HCT116 (cell line): ENCODE results near the gene CAMK1D. TPM values are rescaled to one million over a fixed set of nuclear protein-coding genes. Genes with fewer than 3 reads are reported as not detected.
"Not testable (repeated sequence)": the region's sequence is repeated elsewhere in the genome, so short reads cannot be mapped to it uniquely, and the experiment has no call there.

Experiments
- ATAC-seq: fragments of 200-7000 bp; cut with Tn5 transposase; 2 replicates; pipeline ENCODE4 v1.9.1; 2020; ENCODE audit warnings: mild to moderate bottlenecking, moderate library complexity
- BruUV-seq: library from RNA; stranded (reverse); fragments of 400-500 nt; replicated peaks from 2 replicates; lab custom pipeline; 2021; lab: Mats Ljungman, UMichigan
- CTCF ChIA-PET: fragments of 300-600 bp; sonication (Branson Sonifier 250); formaldehyde crosslinking; loops from one replicate; lab custom pipeline; 2021; ENCODE audit warnings: antibody characterized with exemption; lab: Charles Lee
- POLR2A ChIA-PET: fragments of 300-600, 350-600 bp; sonication (Branson Sonifier 250); formaldehyde crosslinking; loops from one replicate; lab custom pipeline; 2021; ENCODE audit warnings: antibody characterized with exemption; lab: Charles Lee
- RAD21 ChIA-PET, 2 experiments: fragments of 300-600 bp; sonication (Branson Sonifier 250); formaldehyde crosslinking; loops; one replicate each; lab custom pipeline; 2023; ENCODE audit warnings: low total read pairs in 2 of 2; ENCODE audit not compliant: uncharacterized antibody in 2 of 2, unreplicated experiment in 2 of 2, low non-redundant PET in 1 of 2; lab: Charles Lee
- DNase-seq: peaks from one replicate; pipeline ENCODE4 v3.0.0-alpha.2; 2010; ENCODE audit warnings: low read depth, low spot score
- H2AFZ ChIP-seq: fragments of 200-600 bp; shearing (Covaris generic), sonication (generic); 2 replicates; pipeline ENCODE4 v1.6.1; 2017; ENCODE audit warnings: low read depth, mixed run types, mixed read lengths, antibody characterized with exemption, low read length; ENCODE audit not compliant: poor library complexity, severe bottlenecking
- H3K27ac ChIP-seq: 2 replicates; pipeline ENCODE4 v1.5.1; 2012; ENCODE audit warnings: low read depth, low read length
- H3K27me3 ChIP-seq: fragments of 200-600 bp; sonication (generic); 2 replicates; pipeline ENCODE4 v1.6.1; 2016; ENCODE audit warnings: mixed run types, low read length, mixed read lengths; ENCODE audit not compliant: insufficient read depth
- H3K36me3 ChIP-seq, 2 experiments: fragments of 200-500 bp in 1 of 2; fragments of 200-600 bp in 1 of 2; sonication (Bioruptor generic) in 1 of 2; sonication (generic) in 1 of 2; 2 replicates each; pipeline versions ENCODE4 v1.5.1 to v1.6.1; 2014 to 2016; ENCODE audit warnings: low read length in 2 of 2, inconsistent platforms in 1 of 2, mixed read lengths in 1 of 2, mixed run types in 1 of 2; ENCODE audit not compliant: insufficient read depth in 2 of 2, control insufficient read depth in 1 of 2
- H3K4me1 ChIP-seq, 2 experiments: fragments of 200-600 bp in 1 of 2; sonication (generic) in 1 of 2; 2 replicates each; pipeline versions ENCODE4 v1.5.1 to v1.6.1; 2012 to 2017; ENCODE audit warnings: low read length in 2 of 2, inconsistent platforms in 1 of 2, mild to moderate bottlenecking in 1 of 2, mixed read lengths in 1 of 2, mixed run types in 1 of 2, moderate library complexity in 1 of 2; ENCODE audit not compliant: insufficient read depth in 2 of 2, control insufficient read depth in 1 of 2
- H3K4me2 ChIP-seq: fragments of 200-600 bp; sonication (generic); 2 replicates; pipeline ENCODE4 v1.6.1; 2017; ENCODE audit warnings: mixed run types, low read length, mixed read lengths
- H3K4me3 ChIP-seq, 2 experiments: fragments of 200-600 bp in 1 of 2; sonication (generic) in 1 of 2; replicated peaks in 1 of 2; 2 replicates each; pipeline ENCODE4 v1.5.1; 2011 to 2016; ENCODE audit warnings: low read length in 2 of 2, control low read depth in 1 of 2, low read depth in 1 of 2, mild to moderate bottlenecking in 1 of 2, mixed read lengths in 1 of 2, mixed run types in 1 of 2
- H3K79me2 ChIP-seq: fragments of 200-600 bp; sonication (generic); 2 replicates; pipeline ENCODE4 v1.6.1; 2017; ENCODE audit warnings: mild to moderate bottlenecking, mixed run types, low read length, moderate library complexity, mixed read lengths; ENCODE audit not compliant: insufficient read depth
- H3K9ac ChIP-seq: fragments of 200-600 bp; sonication (generic); 2 replicates; pipeline ENCODE4 v1.6.1; 2016; ENCODE audit warnings: low read length, mixed read lengths
- H3K9me2 ChIP-seq: fragments of 200-600 bp; sonication (generic), shearing (Covaris generic); 2 replicates; pipeline ENCODE4 v1.6.1; 2017; ENCODE audit warnings: mixed run types, mild to moderate bottlenecking, moderate library complexity; ENCODE audit not compliant: insufficient read depth
- H3K9me3 ChIP-seq, 2 experiments: fragments of 200-500 bp in 1 of 2; fragments of 200-600 bp in 1 of 2; sonication (Bioruptor generic) in 1 of 2; sonication (generic) in 1 of 2; 2 replicates each; pipeline ENCODE4 v1.6.1; 2014 to 2017; ENCODE audit warnings: low read length in 2 of 2, mixed read lengths in 2 of 2, inconsistent platforms in 1 of 2, low read depth in 1 of 2, mild to moderate bottlenecking in 1 of 2, mixed run types in 1 of 2, moderate library complexity in 1 of 2; ENCODE audit not compliant: control insufficient read depth in 1 of 2, insufficient read depth in 1 of 2
- H4K20me1 ChIP-seq: fragments of 200-600 bp; sonication (generic), shearing (Covaris generic); 2 replicates; pipeline ENCODE4 v1.6.1; 2017; ENCODE audit warnings: mixed run types, mild to moderate bottlenecking, moderate library complexity; ENCODE audit not compliant: insufficient read depth
- POLR2AphosphoS5 ChIP-seq: IDR thresholded peaks from 2 replicates; pipeline ENCODE4 v1.6.1; 2011; ENCODE audit warnings: mild to moderate bottlenecking, low read depth, low read length, moderate library complexity
- SRF ChIP-seq: IDR thresholded peaks from 2 replicates; pipeline ENCODE4 v1.6.1; 2012; ENCODE audit warnings: low read depth
- intact Hi-C: fragments of 100-400 bp; cut with micrococcal nuclease; formaldehyde crosslinking; loops from 2 replicates; pipeline ENCODE4 v1.10.0; 2022
- total RNA-seq: library from RNA; stranded (reverse); gene quantifications from one replicate; pipeline ENCODE4 v1.2.1, GENCODE V29; 2021; ENCODE audit not compliant: unreplicated experiment

The CAMK1D gene
- total RNA-seq, 1 experiment from 2014 or later = 9.6 TPM

DNA sequence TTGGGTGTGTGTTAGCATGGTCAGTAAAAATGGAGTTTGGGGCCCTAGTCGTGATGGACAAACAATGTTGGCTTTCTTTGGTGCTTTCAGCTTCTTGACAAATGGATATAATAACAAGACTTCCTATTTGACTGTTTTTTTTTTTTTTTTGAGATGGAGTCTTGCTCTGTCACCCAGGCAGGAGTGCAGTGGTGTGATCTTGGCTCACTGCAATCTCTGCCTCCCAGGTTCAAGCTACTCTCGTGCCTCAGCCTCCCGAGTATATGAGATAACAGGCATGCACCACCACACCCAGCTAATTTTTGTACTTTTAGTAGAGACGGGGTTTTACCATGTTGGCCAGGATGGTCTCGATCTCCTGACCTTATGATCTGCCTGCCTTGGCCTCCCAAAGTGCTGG lies 11.8 kb downstream of the CAMK1D start:
- H3K36me3 ChIP-seq, ATAC-seq, H4K20me1 ChIP-seq, BruUV-seq, H3K9ac ChIP-seq, H3K27me3 ChIP-seq, CTCF ChIA-PET, H3K4me3 ChIP-seq, H3K27ac ChIP-seq, H2AFZ ChIP-seq, POLR2A ChIA-PET, H3K4me2 ChIP-seq, DNase-seq, intact Hi-C loops, H3K79me2 ChIP-seq, H3K9me2 ChIP-seq, H3K4me1 ChIP-seq, H3K9me3 ChIP-seq, RAD21 ChIA-PET: not testable (repeated sequence)

DNA sequence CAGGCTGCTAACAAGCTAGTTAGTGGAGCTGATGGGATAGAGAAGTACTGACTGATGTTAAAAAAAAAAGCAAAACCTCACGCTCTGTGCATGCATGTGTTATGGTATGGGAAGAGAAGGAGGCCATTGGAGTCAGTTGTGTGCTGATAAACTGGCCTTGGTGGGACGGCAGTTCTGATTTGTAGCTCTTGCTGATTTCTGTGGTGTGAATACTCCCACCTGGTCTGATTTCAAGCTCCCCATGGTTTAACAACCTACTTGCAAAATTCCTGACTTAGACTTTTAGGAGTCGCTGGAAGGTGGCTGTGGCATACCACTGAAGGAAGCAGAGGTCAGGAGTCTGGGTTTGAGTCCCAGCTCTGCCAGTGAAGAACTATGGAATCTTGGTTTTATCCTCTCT lies 15.2 kb downstream of the CAMK1D start:
- H3K9me3 ChIP-seq = no peaks in the 10 kb centered on the region
- H3K79me2 ChIP-seq = no peaks in the 10 kb centered on the region
- no peak overlapping the region for H3K4me2 ChIP-seq
- no peak for DNase-seq
- ChIA-PET CTCF (no interaction called here), POLR2A (no interaction called here), RAD21 (no interaction called here)
- H3K9ac ChIP-seq = no peak overlapping the region
- intact Hi-C loops = no loop called here
- H3K27me3 ChIP-seq = no peaks in the 10 kb centered on the region
- H3K27ac ChIP-seq = no peak overlapping the region
- H2AFZ ChIP-seq = no peak overlapping the region
- no peak for ATAC-seq
- H4K20me1 ChIP-seq = no peaks in the 10 kb centered on the region
- H3K36me3 ChIP-seq = no peaks in the 10 kb centered on the region
- H3K4me1 ChIP-seq = no peaks in the 10 kb centered on the region
- no TSS peak for BruUV-seq
- TF ChIP-seq POLR2AphosphoS5 = no peak
- TF ChIP-seq, all 23 proteins: peak for 0
- Histone ChIP-seq H3K9me2 (no peaks in the 10 kb centered on the region), H3K4me3 (no peak overlapping the region)

DNA sequence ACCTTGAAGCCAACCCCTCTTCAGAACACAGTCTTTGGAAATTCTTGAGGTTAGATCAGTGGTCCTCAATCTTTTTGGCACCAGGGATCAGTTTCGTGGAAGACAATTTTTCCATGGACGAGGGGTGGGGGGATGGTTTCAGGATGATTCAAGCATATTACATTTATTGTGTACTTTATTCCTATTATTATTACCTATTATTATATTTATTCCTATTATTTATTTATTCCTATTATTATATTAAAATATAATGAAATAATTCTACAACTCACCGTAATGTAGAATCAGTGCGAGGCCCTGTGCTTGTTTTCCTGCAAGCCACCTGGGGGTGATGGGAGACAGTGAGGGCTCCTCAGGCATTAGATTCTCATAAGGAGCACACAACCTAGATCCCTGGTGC lies 17.9 kb downstream of the CAMK1D start:
- Histone ChIP-seq H3K9me3 (no peaks in the 10 kb centered on the region), H2AFZ (no peak overlapping the region), H3K9ac (no peak overlapping the region), H3K27me3 (no peaks in the 10 kb centered on the region), H3K79me2 (no peaks in the 10 kb centered on the region), H3K4me3 (no peak overlapping the region), H3K4me1 (no peaks in the 10 kb centered on the region), H3K9me2 (no peaks in the 10 kb centered on the region), H3K27ac (no peak overlapping the region), H3K36me3 (no peaks in the 10 kb centered on the region), H4K20me1 (no peaks in the 10 kb centered on the region), H3K4me2 (no peak overlapping the region)
- DNase-seq = no peak
- CTCF ChIA-PET = no interaction called here
- RAD21 ChIA-PET = no interaction called here
- no peak for ATAC-seq
- POLR2A ChIA-PET = interaction anchor here (0.6 kb wide), 1 partner anchor 40 kb away, joined by 3 read pairs; no protein-coding TSS in a partner anchor
- intact Hi-C loops = no loop called here
- BruUV-seq = no TSS peak
- TF ChIP-seq SRF (no peak), POLR2AphosphoS5 (no peak)
